ENCODE measurements around the gene NHS.

NHS gene

GRCh38 chrX:17375637-17376430, 834 bp downstream of the NHS start:
- Histone ChIP-seq H3K36me3 (ENCODE audit: control insufficient read depth, insufficient read depth, low read length, severe bottlenecking) (no peaks in the 10 kb centered on the region), H3K4me1 (ENCODE audit: control insufficient read depth, insufficient read depth, low read length) (peaks cover 3% of the 10 kb centered on the region), H3K27me3 (replicated peaks; ENCODE audit: control insufficient read depth, insufficient read depth, low read length) (no peaks in the 10 kb centered on the region), H3K9ac (ENCODE audit: low read length) (peak overlapping the region; percentile 85), H3K4me3 (ENCODE audit: low read length) (peak overlapping the region; percentile 88), H3K9me3 (ENCODE audit: control insufficient read depth, low read length) (peaks cover 2% of the 10 kb centered on the region)
- peak; percentile 48 for DNase-seq (ENCODE audit: low read depth)

DNA sequence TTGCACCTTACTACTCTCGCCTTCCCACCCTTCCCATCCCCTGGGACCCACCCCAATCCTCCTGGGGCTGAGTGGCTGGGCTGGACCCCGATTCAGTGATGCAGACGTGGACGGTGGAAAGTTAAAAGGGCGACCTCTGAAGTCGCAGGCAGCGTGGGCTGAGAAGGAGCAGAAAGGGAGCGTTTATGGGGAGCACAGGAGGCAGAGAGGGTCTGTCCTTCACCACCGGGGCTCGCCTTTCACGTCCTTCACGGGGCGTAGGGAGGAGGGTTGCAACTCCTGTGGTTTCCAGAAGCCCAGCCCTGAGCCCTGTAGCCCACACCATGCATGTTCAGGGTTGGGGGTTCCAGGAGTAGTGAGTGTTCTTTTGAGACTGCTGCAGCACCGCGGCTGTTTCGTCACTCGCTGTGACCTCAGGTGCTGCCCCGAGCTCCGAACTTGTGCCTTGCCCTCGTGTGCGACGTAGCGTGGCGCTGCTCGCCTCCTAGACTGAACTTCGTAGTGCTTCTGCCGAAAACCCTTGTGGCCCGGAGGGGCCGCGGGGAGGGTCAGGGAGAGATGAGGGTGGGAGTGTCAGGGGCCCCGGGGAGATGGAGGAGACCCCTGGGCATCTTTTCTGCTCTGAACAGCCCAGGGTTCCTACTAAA, 1.6 kb downstream of the NHS start:
- Histone ChIP-seq H3K27me3 (replicated peaks; ENCODE audit: control insufficient read depth, insufficient read depth, low read length) (no peaks in the 10 kb centered on the region), H3K36me3 (ENCODE audit: control insufficient read depth, insufficient read depth, low read length, severe bottlenecking) (no peaks in the 10 kb centered on the region), H3K9ac (ENCODE audit: low read length) (peak overlapping the region; percentile 85), H3K9me3 (ENCODE audit: control insufficient read depth, low read length) (peaks cover 10% of the 10 kb centered on the region), H3K4me1 (ENCODE audit: control insufficient read depth, insufficient read depth, low read length) (peaks cover 3% of the 10 kb centered on the region), H3K4me3 (ENCODE audit: low read length) (peak overlapping the region; percentile 88)
- DNase-seq (ENCODE audit: low read depth) = peak; percentile 35

DNA sequence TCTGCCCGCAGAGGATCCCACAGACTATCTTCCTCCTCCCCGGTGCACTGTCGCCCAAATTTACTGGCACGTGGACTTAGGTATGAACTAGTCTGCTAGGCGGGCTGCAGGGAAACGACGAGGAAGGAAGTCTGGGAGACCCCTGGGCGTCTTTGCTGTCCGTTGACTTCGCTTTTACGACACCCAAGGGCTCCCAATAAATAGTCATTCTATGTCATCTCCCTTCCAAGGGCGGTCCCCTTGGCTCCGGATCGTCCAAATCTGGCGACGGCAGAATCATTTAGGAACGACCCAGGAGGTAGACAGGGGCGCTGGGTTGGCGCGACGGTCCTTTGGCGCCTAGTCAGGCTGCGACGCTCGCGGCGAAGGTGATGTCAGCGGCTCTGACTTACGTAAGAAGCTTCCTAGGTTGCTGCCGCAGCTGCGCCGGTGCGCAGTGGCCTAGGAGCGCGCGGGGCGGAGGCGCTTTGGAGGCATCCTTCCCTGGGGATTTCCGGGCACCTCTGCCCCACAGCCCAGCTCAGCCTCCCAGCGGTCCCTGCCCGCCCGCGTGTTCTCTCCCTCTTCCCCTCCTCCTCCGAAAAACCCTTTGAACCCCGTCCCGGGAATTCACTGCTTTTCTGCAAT, 2.2 kb downstream of the NHS start:
- peak; percentile 72 for DNase-seq (ENCODE audit: low read depth)

DNA sequence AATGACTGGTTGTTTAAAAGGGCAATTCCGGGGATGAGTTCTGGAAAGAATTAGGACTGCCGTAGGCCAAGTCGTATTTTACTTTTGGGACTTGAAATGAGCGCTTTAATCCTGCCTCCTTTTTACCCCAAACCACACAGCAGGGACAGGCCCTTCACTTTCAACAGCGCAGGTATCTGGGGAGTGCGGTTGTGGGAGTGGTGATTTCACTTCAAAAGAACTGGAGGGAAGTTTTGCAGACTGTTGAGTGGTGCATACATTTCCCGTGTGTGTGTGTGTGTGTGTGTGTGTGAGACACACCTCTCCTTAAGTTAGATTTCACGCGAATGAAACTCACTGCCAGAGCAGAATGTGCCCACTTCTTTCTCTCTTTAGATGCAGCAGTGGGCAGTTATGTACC, 2.8 kb downstream of the NHS start:
- peak overlapping the region; percentile 85 for H3K9ac ChIP-seq (ENCODE audit: low read length)
- DNase-seq (ENCODE audit: low read depth) = peak; percentile 2

More for the DNA sequence above, 2.2 kb downstream of the NHS start:
- Histone ChIP-seq H3K9ac (ENCODE audit: low read length) (peak overlapping the region; percentile 85), H3K9me3 (ENCODE audit: control insufficient read depth, low read length) (peaks cover 16% of the 10 kb centered on the region), H3K4me3 (ENCODE audit: low read length) (peak overlapping the region; percentile 88), H3K4me1 (ENCODE audit: control insufficient read depth, insufficient read depth, low read length) (peaks cover 3% of the 10 kb centered on the region), H3K36me3 (ENCODE audit: control insufficient read depth, insufficient read depth, low read length, severe bottlenecking) (no peaks in the 10 kb centered on the region), H3K27me3 (replicated peaks; ENCODE audit: control insufficient read depth, insufficient read depth, low read length) (no peaks in the 10 kb centered on the region)

DNA sequence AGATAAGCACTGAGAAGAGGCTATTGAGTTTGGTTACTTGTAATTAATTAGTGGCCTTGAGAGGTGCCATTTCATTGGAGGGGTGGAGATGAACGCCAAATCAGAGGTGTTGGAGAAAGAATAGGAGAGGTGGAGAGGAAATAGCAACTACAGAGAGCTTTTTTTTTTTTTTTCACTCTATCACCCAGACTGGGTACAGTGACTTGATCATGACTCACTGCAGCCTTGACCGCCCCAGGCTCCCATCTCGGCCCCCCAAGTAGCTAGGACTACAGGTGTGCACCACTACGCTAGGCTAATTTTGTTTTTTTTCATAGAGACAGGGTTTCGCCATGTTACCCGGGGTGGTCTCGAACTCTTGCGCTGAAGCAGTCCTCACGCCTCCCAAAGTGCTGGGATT, 5.2 kb downstream of the NHS start:
- Histone ChIP-seq H3K9ac (ENCODE audit: low read length) (no peak overlapping the region), H3K4me1 (ENCODE audit: control insufficient read depth, insufficient read depth, low read length) (peaks cover 3% of the 10 kb centered on the region), H3K4me3 (ENCODE audit: low read length) (no peak overlapping the region), H3K27me3 (replicated peaks; ENCODE audit: control insufficient read depth, insufficient read depth, low read length) (no peaks in the 10 kb centered on the region), H3K9me3 (ENCODE audit: control insufficient read depth, low read length) (peaks cover 29% of the 10 kb centered on the region), H3K36me3 (ENCODE audit: control insufficient read depth, insufficient read depth, low read length, severe bottlenecking) (no peaks in the 10 kb centered on the region)
- DNase-seq (ENCODE audit: low read depth) = no peak

More for the DNA sequence above, 2.8 kb downstream of the NHS start:
- Histone ChIP-seq H3K27me3 (replicated peaks; ENCODE audit: control insufficient read depth, insufficient read depth, low read length) (no peaks in the 10 kb centered on the region), H3K36me3 (ENCODE audit: control insufficient read depth, insufficient read depth, low read length, severe bottlenecking) (no peaks in the 10 kb centered on the region), H3K4me1 (ENCODE audit: control insufficient read depth, insufficient read depth, low read length) (peaks cover 3% of the 10 kb centered on the region), H3K9me3 (ENCODE audit: control insufficient read depth, low read length) (peaks cover 22% of the 10 kb centered on the region), H3K4me3 (ENCODE audit: low read length) (peak overlapping the region; percentile 88)

- peak; percentile 29 for DNase-seq (ENCODE audit: low read depth)
- Histone ChIP-seq H3K9me3 (ENCODE audit: control insufficient read depth, low read length) (peaks cover 3% of the 10 kb centered on the region), H3K4me1 (ENCODE audit: control insufficient read depth, insufficient read depth, low read length) (no peaks in the 10 kb centered on the region), H3K27me3 (replicated peaks; ENCODE audit: control insufficient read depth, insufficient read depth, low read length) (no peaks in the 10 kb centered on the region), H3K9ac (ENCODE audit: low read length) (no peak overlapping the region), H3K4me3 (ENCODE audit: low read length) (no peak overlapping the region), H3K36me3 (ENCODE audit: control insufficient read depth, insufficient read depth, low read length, severe bottlenecking) (no peaks in the 10 kb centered on the region)
Measured at GRCh38 chrX:17390419-17390850, 15.4 kb downstream of the NHS start.

DNA sequence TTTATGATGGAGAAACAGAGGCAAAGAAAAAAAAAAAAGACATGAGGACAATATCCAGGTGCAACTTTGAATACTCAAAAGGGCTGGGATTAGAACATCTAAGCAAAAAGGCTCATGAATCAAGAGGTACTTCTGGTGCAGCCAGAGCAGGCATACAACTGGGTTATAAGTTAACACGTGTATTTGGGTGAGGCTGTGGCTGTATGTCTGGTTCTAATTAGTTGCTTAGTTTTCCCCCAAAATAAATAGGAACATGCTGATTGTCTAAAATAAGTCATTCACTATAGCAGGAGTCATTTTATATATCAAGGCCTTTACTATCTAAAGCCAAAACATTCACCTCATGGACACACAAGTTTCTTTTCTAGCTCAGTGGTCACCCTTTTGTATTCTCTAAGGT, 20.2 kb downstream of the NHS start:
- H3K9me3 ChIP-seq (ENCODE audit: control insufficient read depth, low read length) = peaks cover 12% of the 10 kb centered on the region
- no peaks in the 10 kb centered on the region for H3K27me3 ChIP-seq (replicated peaks; ENCODE audit: control insufficient read depth, insufficient read depth, low read length)
- no peak overlapping the region for H3K9ac ChIP-seq (ENCODE audit: low read length)
- no peak overlapping the region for H3K4me3 ChIP-seq (ENCODE audit: low read length)
- H3K4me1 ChIP-seq (ENCODE audit: control insufficient read depth, insufficient read depth, low read length) = no peaks in the 10 kb centered on the region
- peak; percentile 38 for DNase-seq (ENCODE audit: low read depth)
- H3K36me3 ChIP-seq (ENCODE audit: control insufficient read depth, insufficient read depth, low read length, severe bottlenecking) = no peaks in the 10 kb centered on the region

DNA sequence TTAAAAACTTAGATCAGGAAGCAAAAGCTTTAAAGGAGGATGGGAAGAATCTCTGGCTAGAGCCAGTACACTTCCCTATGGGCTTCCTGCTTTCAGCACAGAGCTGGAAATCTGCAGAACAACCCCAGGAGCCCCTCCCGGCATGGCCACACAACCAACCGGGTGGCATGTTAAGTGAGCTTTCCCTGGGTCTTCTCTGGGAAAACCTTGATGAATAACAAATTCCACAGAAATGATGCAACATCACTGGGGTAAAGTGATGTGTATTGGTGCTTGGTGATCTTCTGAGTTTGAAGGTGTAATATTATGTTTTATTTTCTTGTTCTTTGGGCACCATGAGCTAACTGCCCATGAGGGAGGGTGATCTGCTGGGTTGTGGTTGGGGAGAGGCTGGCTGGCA, 22.1 kb downstream of the NHS start:
- DNase-seq (ENCODE audit: low read depth) = peak; percentile 31
- no peaks in the 10 kb centered on the region for H3K36me3 ChIP-seq (ENCODE audit: control insufficient read depth, insufficient read depth, low read length, severe bottlenecking)
- no peaks in the 10 kb centered on the region for H3K27me3 ChIP-seq (replicated peaks; ENCODE audit: control insufficient read depth, insufficient read depth, low read length)
- no peak overlapping the region for H3K4me3 ChIP-seq (ENCODE audit: low read length)
- H3K9ac ChIP-seq (ENCODE audit: low read length) = no peak overlapping the region
- H3K9me3 ChIP-seq (ENCODE audit: control insufficient read depth, low read length) = peaks cover 13% of the 10 kb centered on the region
- H3K4me1 ChIP-seq (ENCODE audit: control insufficient read depth, insufficient read depth, low read length) = no peaks in the 10 kb centered on the region

GRCh38 chrX:17403189-17403691, 28.2 kb downstream of the NHS start:
- no peaks in the 10 kb centered on the region for H3K27me3 ChIP-seq (replicated peaks; ENCODE audit: control insufficient read depth, insufficient read depth, low read length)
- no peak for DNase-seq (ENCODE audit: low read depth)
- H3K9me3 ChIP-seq (ENCODE audit: control insufficient read depth, low read length) = peaks cover 13% of the 10 kb centered on the region
- H3K36me3 ChIP-seq (ENCODE audit: control insufficient read depth, insufficient read depth, low read length, severe bottlenecking) = no peaks in the 10 kb centered on the region
- H3K4me3 ChIP-seq (ENCODE audit: low read length) = no peak overlapping the region
- no peak overlapping the region for H3K9ac ChIP-seq (ENCODE audit: low read length)
- no peaks in the 10 kb centered on the region for H3K4me1 ChIP-seq (ENCODE audit: control insufficient read depth, insufficient read depth, low read length)

GRCh38 chrX:17403972-17404371, 29.0 kb downstream of the NHS start:
- DNase-seq (ENCODE audit: low read depth) = no peak
- H3K9me3 ChIP-seq (ENCODE audit: control insufficient read depth, low read length) = peaks cover 8% of the 10 kb centered on the region
- H3K9ac ChIP-seq (ENCODE audit: low read length) = no peak overlapping the region
- no peak overlapping the region for H3K4me3 ChIP-seq (ENCODE audit: low read length)
- H3K36me3 ChIP-seq (ENCODE audit: control insufficient read depth, insufficient read depth, low read length, severe bottlenecking) = no peaks in the 10 kb centered on the region
- peaks cover 7% of the 10 kb centered on the region for H3K27me3 ChIP-seq (replicated peaks; ENCODE audit: control insufficient read depth, insufficient read depth, low read length)
- no peaks in the 10 kb centered on the region for H3K4me1 ChIP-seq (ENCODE audit: control insufficient read depth, insufficient read depth, low read length)

Data from adipocyte (in vitro differentiated cells).